OCI-LY1 (cell line): ENCODE measurements around the gene BABAM2.

Source experiments
- CTCF ChIP-seq: fragments of 200-600 bp; sonication (generic), shearing (Covaris generic); IDR thresholded peaks from 2 replicates; pipeline ENCODE4 v1.5.1; 2017; ENCODE audit warnings: mild to moderate bottlenecking, antibody characterized with exemption, low read length, moderate library complexity, mixed read lengths
- EZH2 ChIP-seq: fragments of 200-600 bp; sonication (generic), shearing (Covaris generic); IDR thresholded peaks from 2 replicates; pipeline ENCODE4 v1.8.0; 2017; ENCODE audit warnings: borderline replicate concordance, mixed run types, mild to moderate bottlenecking, antibody characterized with exemption, low read length, moderate library complexity, mixed read lengths

- TF ChIP-seq CTCF (no peak), EZH2 (no peak)
These were observed 144.2 kb downstream of the BABAM2 start for GRCh38 chr2:28034696-28035095.
